Activated CD8-positive, alpha-beta T cell treated with anti-CD3 and anti-CD28 coated beads for 36 hours (primary cell): Measurements from ENCODE around the gene TRPM3. TPM values are rescaled to one million over a fixed set of nuclear protein-coding genes. Genes with fewer than 3 reads are reported as not detected.

Source experiments
- ATAC-seq: fragments of 200-7000 bp; cut with Tn5 transposase; one replicate; pipeline ENCODE4 v1.10.0; 2021; ENCODE audit warnings: mild to moderate bottlenecking, moderate library complexity
- CTCF ChIA-PET: fragments of 350-600 bp; sonication (Branson Sonifier 250); formaldehyde crosslinking; loops from one replicate; lab custom pipeline; 2021; ENCODE audit warnings: antibody characterized with exemption; lab: Charles Lee
- POLR2A ChIA-PET: fragments of 350-600 bp; sonication (Branson Sonifier 250); formaldehyde crosslinking; loops from one replicate; lab custom pipeline; 2021; ENCODE audit warnings: antibody characterized with exemption; lab: Charles Lee
- DNase-seq: peaks from one replicate; pipeline ENCODE4 v3.0.0-alpha.2; 2020
- H3K27ac Mint-ChIP-seq: one replicate; pipeline ENCODE4 v1.8.0; 2021; ENCODE audit warnings: mild to moderate bottlenecking, mixed read lengths
- H3K27me3 Mint-ChIP-seq: one replicate; pipeline ENCODE4 v1.8.0; 2021; ENCODE audit warnings: mixed read lengths
- H3K36me3 Mint-ChIP-seq: one replicate; pipeline ENCODE4 v1.8.0; 2021; ENCODE audit warnings: low read depth, mixed read lengths
- H3K4me1 Mint-ChIP-seq: one replicate; pipeline ENCODE4 v1.8.0; 2021; ENCODE audit warnings: low read depth, mixed read lengths
- H3K4me3 Mint-ChIP-seq: one replicate; pipeline ENCODE4 v1.8.0; 2021; ENCODE audit warnings: mild to moderate bottlenecking, moderate library complexity, mixed read lengths
- H3K9me3 Mint-ChIP-seq: one replicate; pipeline ENCODE4 v1.8.0; 2021; ENCODE audit warnings: mixed read lengths
- CTCF ChIP-seq: fragments of 200-600 bp; IDR thresholded peaks from one replicate; pipeline ENCODE4 v1.8.0; 2022; ENCODE audit warnings: antibody characterized with exemption, mild to moderate bottlenecking
- intact Hi-C: fragments of 100-400 bp; cut with micrococcal nuclease; formaldehyde crosslinking; loops from one replicate; pipeline ENCODE4 v1.10.0; 2022
- total RNA-seq, 2 experiments: library from RNA; stranded (reverse); gene quantifications; one replicate each; pipeline ENCODE4 v1.2.3, GENCODE V29; 2021

TRPM3 gene
- total RNA-seq, 2 experiments from 2014 or later, result not detected

GRCh38 chr9:70951749-70952727 lies 169.4 kb downstream of the TRPM3 start:
- DNase-seq (no peak), ATAC-seq (no peak)
- Mint-ChIP-seq H3K27ac (no peak overlapping the region), H3K4me1 (no peaks in the 10 kb centered on the region), H3K27me3 (no peaks in the 10 kb centered on the region), H3K9me3 (no peaks in the 10 kb centered on the region), H3K36me3 (no peaks in the 10 kb centered on the region), H3K4me3 (no peak overlapping the region)
- intact Hi-C loops, result no loop called here
- ChIA-PET CTCF (no interaction called here), POLR2A (interaction anchor here (0.6 kb wide), 1 partner anchor 175 kb away, joined by 3 read pairs; no protein-coding TSS in a partner anchor)
- no peak for TF ChIP-seq CTCF

GRCh38 chr9:70950270-70950669 lies 171.2 kb downstream of the TRPM3 start:
- H3K4me3 Mint-ChIP-seq, result no peak overlapping the region
- intact Hi-C loops, result no loop called here
- H3K4me1 Mint-ChIP-seq, result no peaks in the 10 kb centered on the region
- CTCF ChIA-PET, result no interaction called here
- no peak for DNase-seq
- H3K9me3 Mint-ChIP-seq, result no peaks in the 10 kb centered on the region
- no peaks in the 10 kb centered on the region for H3K36me3 Mint-ChIP-seq
- H3K27ac Mint-ChIP-seq, result no peak overlapping the region
- POLR2A ChIA-PET, result interaction anchor here (0.8 kb wide), 1 partner anchor 14 kb away, joined by 3 read pairs; no protein-coding TSS in a partner anchor
- no peak for ATAC-seq
- no peak for TF ChIP-seq CTCF
- no peaks in the 10 kb centered on the region for H3K27me3 Mint-ChIP-seq

- ChIA-PET CTCF (interaction anchor here (0.7 kb wide), 1 partner anchor 25 kb away, joined by 3 read pairs; no protein-coding TSS in a partner anchor), POLR2A (no interaction called here)
- TF ChIP-seq CTCF, result no peak
- Mint-ChIP-seq H3K36me3 (no peaks in the 10 kb centered on the region), H3K27me3 (no peaks in the 10 kb centered on the region), H3K9me3 (no peaks in the 10 kb centered on the region), H3K27ac (no peak overlapping the region), H3K4me1 (no peaks in the 10 kb centered on the region), H3K4me3 (no peak overlapping the region)
- DNase-seq (no peak), ATAC-seq (no peak)
- intact Hi-C loops, result no loop called here
Measured at GRCh38 chr9:70949239-70949638, 172.2 kb downstream of the TRPM3 start.

- Mint-ChIP-seq H3K36me3 (no peaks in the 10 kb centered on the region), H3K27ac (no peak overlapping the region), H3K27me3 (no peaks in the 10 kb centered on the region), H3K9me3 (no peaks in the 10 kb centered on the region), H3K4me3 (no peak overlapping the region), H3K4me1 (no peaks in the 10 kb centered on the region)
- TF ChIP-seq CTCF, result no peak
- ATAC-seq (no peak), DNase-seq (no peak)
- ChIA-PET POLR2A (interaction anchor here (0.6 kb wide), 1 partner anchor 32 kb away, joined by 3 read pairs; no protein-coding TSS in a partner anchor), CTCF (interaction anchor here (0.7 kb wide), 1 partner anchor 24 kb away, joined by 3 read pairs; no protein-coding TSS in a partner anchor)
- intact Hi-C loops, result no loop called here
Measured at GRCh38 chr9:70948744-70949143, 172.7 kb downstream of the TRPM3 start.

GRCh38 chr9:70947511-70947910 lies 173.9 kb downstream of the TRPM3 start:
- Mint-ChIP-seq H3K4me3 (no peak overlapping the region), H3K27ac (no peak overlapping the region), H3K4me1 (no peaks in the 10 kb centered on the region), H3K9me3 (no peaks in the 10 kb centered on the region), H3K27me3 (no peaks in the 10 kb centered on the region), H3K36me3 (no peaks in the 10 kb centered on the region)
- POLR2A ChIA-PET, result no interaction called here
- CTCF ChIA-PET, result no interaction called here
- DNase-seq, result no peak
- intact Hi-C loops, result no loop called here
- ATAC-seq, result no peak
- TF ChIP-seq CTCF, result no peak
